ENCODE data around the gene MAPK8IP2.

DNA sequence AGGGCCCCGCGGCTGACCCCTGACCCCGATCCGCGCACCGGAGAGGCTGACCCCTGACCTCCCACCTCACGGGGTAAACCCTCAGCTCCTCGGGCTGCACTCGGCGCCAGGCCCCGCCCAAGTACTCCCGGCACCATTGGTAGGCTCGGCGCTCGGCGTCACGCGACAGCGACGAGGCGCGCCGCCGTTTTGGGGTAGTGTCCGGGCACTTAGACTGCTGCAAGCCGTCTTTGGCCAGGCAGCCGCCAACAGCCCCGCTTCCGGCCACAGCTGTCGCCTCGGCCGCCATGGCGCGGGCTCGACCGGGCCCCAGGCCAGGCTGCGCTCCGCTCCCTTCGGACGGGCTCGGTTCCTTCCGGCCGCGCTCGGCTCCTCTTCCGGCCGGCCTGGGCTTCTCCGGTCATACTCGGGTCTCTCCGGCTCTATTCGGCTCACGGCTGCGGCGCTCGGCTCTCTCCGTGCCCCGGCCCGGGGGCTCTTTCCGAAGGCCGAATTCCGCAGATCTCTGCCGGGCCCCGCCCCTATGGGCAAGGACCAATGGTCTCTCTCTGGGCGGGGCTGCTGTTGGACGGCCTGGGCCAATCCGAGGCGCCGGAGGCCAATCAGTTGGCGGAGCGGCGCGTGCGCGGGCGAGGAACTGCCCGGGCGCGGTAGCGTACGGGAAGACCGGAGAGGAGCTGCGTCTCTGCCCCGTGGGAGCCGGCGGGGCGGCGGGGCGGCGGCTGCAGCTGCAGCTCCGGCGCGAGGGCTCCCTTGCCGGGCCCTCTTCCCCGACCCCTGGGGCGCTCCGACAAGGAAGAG, 17.9 kb upstream of the MAPK8IP2 start, which contains the start of gene CHKB:
- TF ChIP-seq CTCF (tag by site-specific recombination; IDR thresholded peaks at IDR 0.05) (no peak), YY1 (tag by site-specific recombination; IDR thresholded peaks at IDR 0.05) (peak; percentile 95), ZNF561 (tag by site-specific recombination; IDR thresholded peaks at IDR 0.05; ENCODE audit: borderline replicate concordance) (no peak), ZFP69B (tag by site-specific recombination; IDR thresholded peaks at IDR 0.05) (peak; percentile 46; the same call in 1 of the 2 replicates)
